Activated CD4-positive, alpha-beta memory T cell treated with anti-CD3 and anti-CD28 coated beads for 36 hours (primary cell): ENCODE results near the gene LEMD3. TPM values are rescaled to one million over a fixed set of nuclear protein-coding genes. Genes with fewer than 3 reads are reported as not detected.

Experiments used
- CTCF ChIA-PET: fragments of 350-600 bp; sonication (Branson Sonifier 250); formaldehyde crosslinking; loops from one replicate; lab custom pipeline; 2021; ENCODE audit warnings: antibody characterized with exemption, inconsistent platforms; lab: Charles Lee
- POLR2A ChIA-PET: fragments of 350-600 bp; sonication (Branson Sonifier 250); formaldehyde crosslinking; loops from one replicate; lab custom pipeline; 2021; ENCODE audit warnings: antibody characterized with exemption; lab: Charles Lee
- DNase-seq: peaks from one replicate; pipeline ENCODE4 v3.0.0-alpha.2; 2020
- H3K27ac Mint-ChIP-seq: one replicate; pipeline ENCODE4 v1.8.0; 2021; ENCODE audit warnings: mixed read lengths
- H3K27me3 Mint-ChIP-seq: one replicate; pipeline ENCODE4 v1.8.0; 2021; ENCODE audit warnings: mixed read lengths
- H3K36me3 Mint-ChIP-seq: one replicate; pipeline ENCODE4 v1.8.0; 2021; ENCODE audit warnings: mixed read lengths
- H3K4me1 Mint-ChIP-seq: one replicate; pipeline ENCODE4 v1.8.0; 2021; ENCODE audit warnings: low read depth, mixed read lengths
- H3K4me3 Mint-ChIP-seq: one replicate; pipeline ENCODE4 v1.8.0; 2021; ENCODE audit warnings: mild to moderate bottlenecking, mixed read lengths
- H3K9me3 Mint-ChIP-seq: one replicate; pipeline ENCODE4 v1.8.0; 2021; ENCODE audit warnings: mixed read lengths
- intact Hi-C: fragments of 100-400 bp; cut with micrococcal nuclease; formaldehyde crosslinking; loops from one replicate; pipeline ENCODE4 v1.15.1; 2023
- total RNA-seq, 2 experiments: library from RNA; stranded (reverse); gene quantifications; one replicate each; pipeline ENCODE4 v1.2.3, GENCODE V29; 2021

LEMD3 gene
- total RNA-seq, 2 experiments from 2014 or later = 16.5 to 19.5 TPM

GRCh38 chr12:65293735-65294134, 124.4 kb downstream of the LEMD3 start:
- H3K4me3 Mint-ChIP-seq = no peak overlapping the region
- no peak overlapping the region for H3K27ac Mint-ChIP-seq
- H3K36me3 Mint-ChIP-seq = no peaks in the 10 kb centered on the region
- DNase-seq = no peak
- no peaks in the 10 kb centered on the region for H3K4me1 Mint-ChIP-seq
- ChIA-PET CTCF (no interaction called here), POLR2A (no interaction called here)
- intact Hi-C loops = no loop called here
- H3K9me3 Mint-ChIP-seq = no peaks in the 10 kb centered on the region
- peaks cover 12% of the 10 kb centered on the region for H3K27me3 Mint-ChIP-seq

DNA sequence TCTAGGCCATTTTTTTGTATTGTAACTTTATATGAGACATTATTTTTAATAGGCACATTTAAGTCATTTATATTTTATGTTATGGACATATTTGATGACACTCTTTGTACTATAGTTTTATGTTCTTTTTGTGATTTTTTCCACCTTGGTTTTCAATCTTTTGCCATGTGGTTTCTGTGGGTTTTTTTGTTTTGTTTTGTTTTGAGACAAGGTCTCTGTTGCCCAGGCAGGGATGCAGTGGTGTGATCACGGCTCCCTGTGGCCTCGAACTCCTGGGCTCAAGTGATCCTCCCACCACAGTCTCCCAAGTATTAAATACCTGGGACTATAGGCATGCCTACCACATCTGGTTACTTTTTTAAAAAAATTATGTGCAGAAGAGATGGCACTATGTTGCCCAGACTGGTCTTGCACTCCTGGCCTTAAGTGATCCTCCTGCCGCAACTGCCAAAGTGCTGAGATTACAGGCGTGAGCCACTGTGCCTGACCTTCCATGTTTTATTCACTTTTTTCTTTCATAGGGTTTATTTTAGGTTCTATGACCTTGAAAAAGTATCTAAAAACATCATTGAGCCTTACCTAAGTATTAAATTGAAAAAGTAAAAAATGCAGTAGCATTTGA, 125.4 kb downstream of the LEMD3 start:
- intact Hi-C loops = no loop called here
- Mint-ChIP-seq H3K27me3 (peaks cover 9% of the 10 kb centered on the region), H3K27ac (no peak overlapping the region), H3K4me3 (no peak overlapping the region), H3K9me3 (no peaks in the 10 kb centered on the region), H3K4me1 (no peaks in the 10 kb centered on the region), H3K36me3 (no peaks in the 10 kb centered on the region)
- ChIA-PET POLR2A (no interaction called here), CTCF (no interaction called here)
- DNase-seq = no peak

DNA sequence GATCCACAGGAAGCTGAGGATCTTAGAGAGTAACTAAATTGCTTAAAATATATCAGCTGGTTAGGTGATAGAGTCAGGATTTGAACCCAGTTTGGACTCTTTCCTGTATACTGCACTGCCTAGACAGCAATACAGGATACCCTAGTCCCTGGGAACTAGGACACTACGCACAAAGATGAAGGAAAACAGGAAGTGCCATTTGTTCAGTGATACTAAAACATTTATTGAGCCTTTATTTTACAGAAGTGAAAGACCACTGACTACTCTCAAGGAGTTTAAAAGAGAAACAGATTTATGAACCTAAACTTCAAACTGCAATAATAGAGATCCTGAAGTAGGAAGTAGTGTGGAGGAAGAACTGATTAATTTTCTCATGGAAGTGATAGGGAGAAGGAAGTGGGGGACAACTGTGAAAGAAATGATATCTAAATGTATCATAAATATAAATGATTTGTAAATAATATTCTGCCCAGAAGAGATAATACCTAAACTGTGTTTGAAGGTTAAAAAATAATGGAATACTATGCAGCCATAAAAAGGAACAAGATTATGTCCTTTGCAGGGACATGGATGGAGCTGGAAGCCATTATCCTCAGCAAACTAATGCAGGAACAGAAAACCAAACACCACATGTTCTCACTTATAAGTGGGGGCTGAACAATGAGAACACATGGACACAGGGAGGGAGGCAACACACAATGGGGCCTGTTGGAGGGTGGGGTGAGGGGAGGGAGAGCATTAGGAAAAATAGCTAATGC, 127.3 kb downstream of the LEMD3 start:
- DNase-seq = no peak
- Mint-ChIP-seq H3K36me3 (no peaks in the 10 kb centered on the region), H3K27me3 (peaks cover 10% of the 10 kb centered on the region), H3K27ac (no peak overlapping the region), H3K9me3 (no peaks in the 10 kb centered on the region), H3K4me1 (no peaks in the 10 kb centered on the region), H3K4me3 (no peak overlapping the region)
- POLR2A ChIA-PET = no interaction called here
- intact Hi-C loops = no loop called here
- CTCF ChIA-PET = no interaction called here

Other genes with a start within 250 kb of the LEMD3 start
- under 1 TPM in 1 of 2 experiments, not detected in 1; 0.12 TPM for gene WIF1, start 48.3 kb upstream of the LEMD3 start, total RNA-seq
- not detected for gene MSRB3, start 109.1 kb downstream of the LEMD3 start, total RNA-seq